NCI-H128 (cell line): ENCODE measurements around the gene USP46.

Experiments used
- DNase-seq: peaks from one replicate; lab custom pipeline; 2025; ENCODE audit not compliant: unreplicated experiment; lab: John Stamatoyannopoulos, UW

The USP46 gene

DNA sequence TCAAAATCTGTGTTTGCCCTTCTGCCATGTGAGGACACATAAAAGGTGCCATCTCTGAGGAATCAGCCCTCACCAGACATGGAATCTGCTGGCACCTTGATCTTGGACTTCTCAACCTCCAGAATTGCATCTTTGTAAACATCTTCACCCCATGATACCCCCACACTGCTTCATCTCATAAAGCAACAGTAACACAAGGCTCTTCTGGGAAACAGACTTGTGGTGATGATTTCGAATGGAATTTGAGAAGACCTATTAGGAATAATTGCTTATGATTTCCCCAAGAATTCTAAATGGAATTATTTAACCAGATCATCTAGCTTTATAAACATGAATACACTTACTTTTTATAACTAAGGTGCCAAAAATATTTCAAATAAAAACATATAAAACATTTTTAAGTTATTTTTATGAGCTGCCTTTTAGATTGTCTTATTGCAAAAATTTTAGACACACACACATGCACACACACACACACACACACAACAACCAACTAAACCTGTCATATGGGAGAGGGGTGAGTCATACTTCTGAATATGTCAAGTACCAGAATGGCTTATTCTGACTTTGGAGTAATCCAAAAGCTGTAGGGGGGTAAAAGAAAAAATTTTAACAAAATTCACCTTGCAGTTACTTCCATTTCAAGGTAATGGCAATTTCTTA is 82.0 kb downstream of the USP46 start:
- DNase-seq, result no peak

DNA sequence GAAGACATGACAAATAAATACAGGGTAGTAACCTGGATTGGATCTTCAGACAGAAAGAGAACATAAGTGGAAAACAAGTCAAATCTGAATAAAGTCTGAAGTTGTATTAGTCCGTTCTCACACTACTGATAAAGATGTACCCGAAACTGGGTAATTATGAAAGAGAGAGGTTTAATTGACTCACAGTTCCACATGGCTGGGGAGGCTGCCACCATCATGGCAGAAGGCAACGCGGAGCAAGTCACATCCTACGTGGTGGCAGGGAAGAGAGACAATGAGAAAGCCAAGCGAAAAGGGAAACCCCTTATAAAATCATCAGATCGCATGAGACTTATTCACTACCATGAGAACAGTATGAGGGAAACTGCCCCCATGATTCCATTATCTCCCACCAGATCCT is 82.8 kb downstream of the USP46 start:
- DNase-seq, result no peak

DNA sequence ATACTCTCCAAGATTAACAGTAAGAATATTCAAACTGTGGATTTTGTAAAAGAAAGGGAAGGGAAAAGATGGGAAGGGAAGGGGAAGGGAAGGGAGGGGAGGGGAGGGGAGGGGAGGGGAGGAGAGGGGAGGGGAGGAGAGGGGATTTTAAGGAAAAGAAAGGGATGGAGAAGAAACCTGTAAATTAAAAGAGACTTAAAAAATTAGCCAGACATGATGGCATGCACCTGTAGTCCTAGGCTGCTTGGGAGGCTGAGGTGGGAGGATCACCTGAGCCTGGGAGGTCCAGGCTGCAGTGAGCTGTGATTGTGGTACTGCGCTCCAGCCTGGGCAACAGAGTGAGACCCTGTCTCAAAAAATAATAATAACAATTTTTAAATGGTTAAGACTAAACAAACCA is 83.7 kb downstream of the USP46 start:
- no peak for DNase-seq

DNA sequence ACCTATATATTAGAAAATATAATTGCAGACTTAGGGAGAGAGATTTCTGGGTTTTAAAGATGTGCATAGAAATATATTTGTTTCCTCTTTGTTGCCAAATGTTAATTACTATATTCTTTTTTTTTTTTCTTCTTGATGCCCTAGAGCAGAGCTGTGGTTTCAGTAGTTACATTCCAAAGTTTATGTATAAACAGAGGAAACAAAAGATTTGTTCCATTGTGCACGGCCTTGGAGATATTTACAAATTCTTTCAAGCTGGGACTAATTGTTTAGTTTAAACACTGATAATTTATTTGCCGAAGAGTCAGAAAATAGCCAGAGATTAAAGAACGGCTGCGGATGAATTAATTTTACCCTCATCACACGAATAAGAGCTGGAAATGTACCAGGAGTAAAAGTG is 85.1 kb downstream of the USP46 start:
- no peak for DNase-seq

DNA sequence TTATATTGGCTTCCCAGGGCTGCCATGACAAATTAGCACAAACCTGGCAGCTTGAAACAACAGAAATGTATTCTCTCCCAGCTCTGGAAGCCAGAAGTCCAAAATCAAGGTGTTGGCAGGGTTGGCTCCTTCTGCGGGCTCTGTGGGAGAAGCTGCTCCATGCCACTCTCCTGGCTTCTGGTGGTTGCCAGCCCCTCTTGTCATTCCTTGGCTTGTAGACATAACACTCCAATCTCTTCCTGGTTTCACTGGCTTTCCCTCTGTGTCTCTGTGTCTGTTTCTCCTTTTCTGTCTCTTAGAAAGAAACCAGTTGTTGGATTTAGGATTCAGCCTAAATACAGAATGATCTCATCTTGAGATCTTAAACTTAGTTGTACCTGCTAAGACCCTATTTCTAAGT is 85.5 kb downstream of the USP46 start:
- no peak for DNase-seq

DNA sequence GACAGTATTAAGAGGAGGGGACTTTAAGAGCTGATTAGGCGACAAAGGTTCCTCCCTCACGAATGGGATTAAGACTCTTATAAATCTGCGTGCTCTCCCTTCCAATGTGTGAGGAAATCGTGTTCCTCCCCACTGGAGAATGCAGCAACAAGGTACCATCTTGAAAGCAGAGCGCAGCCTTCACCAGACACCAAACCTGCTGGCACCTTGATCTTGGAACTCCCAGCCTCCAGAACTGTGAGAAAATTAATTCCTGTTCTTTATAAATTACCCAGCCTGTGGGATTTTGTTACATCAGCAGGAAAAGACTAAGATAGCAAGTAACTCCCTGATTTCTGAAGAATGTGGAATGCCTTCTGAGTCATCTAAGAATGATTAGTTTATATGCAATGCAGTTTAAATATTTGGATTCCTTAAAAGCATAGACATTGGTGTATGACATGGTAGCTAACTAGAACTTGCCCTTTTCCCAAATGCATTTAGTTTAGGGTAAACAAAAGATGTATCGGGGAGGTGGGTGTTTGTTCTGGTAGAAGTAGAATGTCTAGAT is 86.1 kb downstream of the USP46 start:
- no peak for DNase-seq

DNA sequence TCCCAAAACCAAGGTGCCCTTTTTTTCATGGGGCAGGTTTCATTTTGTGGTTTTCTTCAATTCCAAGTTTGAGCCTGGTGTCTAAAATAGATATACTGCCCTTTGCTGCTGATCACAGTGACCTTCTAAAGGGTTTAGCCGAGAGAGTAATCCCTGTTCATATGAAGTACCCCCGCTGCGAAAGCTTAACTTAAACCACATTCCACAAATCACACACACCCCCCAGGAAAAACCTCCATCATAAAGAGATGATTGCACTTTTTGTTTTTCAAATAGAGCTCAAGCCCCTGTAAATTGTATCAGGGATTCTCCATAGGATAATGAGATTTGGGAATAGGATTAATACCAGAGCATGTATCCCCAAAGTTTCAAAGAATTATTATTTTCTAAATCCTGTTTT is 90.8 kb downstream of the USP46 start:
- no peak for DNase-seq

DNA sequence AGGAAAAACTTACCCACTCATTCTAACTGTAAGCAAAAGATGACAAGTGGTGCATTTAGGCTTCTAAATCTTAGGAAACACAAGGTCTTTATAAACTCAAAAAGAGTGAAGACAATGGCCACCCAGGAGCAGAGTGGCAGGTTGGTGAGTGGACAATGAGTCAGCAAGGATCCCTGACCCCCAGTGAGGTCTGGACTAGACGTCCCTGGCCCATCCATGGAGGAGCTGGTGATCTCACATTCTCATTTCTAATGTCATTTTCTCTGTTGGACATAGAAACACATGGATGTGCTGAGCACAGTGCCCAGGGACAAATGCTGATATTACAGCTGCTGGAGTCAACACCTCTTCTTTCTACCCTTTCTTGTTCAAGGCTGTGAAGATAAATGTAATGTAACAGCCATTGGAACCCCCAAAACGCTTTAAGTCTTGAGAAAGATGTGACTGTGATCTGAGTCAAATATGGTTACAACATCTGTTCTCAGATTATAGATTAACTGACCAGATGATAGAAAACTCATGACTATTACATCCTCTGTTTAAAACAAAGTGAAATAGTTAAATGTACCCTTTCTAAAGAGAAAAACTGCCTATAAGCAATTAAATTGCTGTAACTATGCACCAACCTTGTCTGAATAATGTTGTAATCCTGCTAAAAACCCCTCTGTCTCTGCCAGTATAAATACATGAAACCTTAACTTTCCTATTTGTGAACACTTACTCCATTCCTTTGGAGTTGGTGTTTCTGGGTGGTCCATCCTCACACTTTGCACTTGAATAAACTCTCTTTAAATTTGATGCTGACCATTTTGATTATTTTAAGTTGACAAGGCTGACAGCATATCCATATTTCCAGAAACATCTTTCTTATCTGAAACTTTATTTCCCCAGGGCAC is 92.7 kb downstream of the USP46 start:
- no peak for DNase-seq

DNA sequence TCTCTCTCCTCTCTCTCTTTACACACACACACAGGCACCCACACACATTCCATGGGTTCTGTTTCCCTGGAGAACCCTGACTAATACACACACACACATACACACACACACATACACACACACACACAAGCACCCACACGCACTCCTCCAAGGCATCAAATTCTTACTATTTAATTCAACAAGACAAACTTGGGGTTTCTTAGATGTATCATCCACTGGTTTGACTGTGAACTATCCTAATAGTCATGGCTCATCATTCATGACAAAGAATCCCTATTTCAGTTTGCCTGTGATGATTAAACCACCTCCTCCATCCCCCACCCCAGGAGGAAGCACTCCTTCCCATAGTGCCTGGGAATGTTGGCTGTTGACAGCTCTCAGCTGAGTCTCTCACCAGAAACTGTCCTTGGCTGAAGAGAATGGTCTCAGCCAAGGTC is 98.2 kb downstream of the USP46 start:
- DNase-seq, result no peak

DNA sequence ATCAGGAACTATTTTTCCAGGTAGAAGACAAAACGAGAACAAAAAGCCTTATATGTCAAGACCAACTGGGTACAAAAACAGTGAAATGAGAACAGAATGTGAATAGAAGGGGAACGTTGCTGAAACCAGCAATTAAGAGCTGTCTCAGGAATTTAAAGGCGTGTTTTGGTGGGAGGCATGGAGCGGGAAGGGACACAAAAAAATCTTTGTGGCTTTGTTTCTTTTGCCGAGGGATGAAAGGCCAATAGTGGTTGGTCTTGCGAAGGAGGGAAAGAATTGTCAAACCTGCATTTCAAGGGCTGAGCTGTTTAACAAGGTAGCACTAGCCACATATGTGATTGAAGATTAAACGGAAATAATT is 103.8 kb downstream of the USP46 start:
- DNase-seq, result no peak

DNA sequence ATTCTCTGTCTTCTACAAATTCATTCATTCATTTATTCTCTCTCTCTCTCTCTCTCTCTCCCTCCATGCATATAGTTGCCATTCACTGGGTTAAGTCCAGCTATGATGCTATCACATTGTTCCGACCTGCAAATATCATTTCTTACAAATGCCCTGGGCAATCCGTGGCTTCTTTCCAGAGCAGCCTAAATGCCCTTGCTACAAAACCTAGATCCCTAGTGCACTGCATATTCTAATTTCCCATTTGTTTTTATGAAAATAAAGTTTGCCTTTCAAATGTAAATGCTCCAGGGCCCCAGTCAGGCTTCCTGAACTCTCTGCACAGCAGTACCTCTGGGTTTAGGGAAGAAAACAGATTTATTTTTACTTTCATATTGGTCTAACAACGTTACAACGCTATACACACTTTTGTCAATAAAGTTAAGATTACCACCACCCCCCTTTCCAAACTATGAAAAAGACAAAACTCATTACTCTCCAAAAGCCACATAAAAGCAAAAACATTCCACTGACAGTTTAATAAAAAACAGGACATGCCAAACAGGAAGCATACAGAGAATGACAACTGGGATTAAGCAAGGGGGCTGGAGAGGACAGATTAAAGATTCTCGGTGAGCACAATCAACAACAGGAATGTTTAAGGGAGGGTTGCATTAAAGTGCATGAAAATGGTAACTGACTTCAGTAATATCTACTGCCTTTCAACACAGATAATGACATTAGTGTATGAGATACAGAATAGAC is 104.3 kb downstream of the USP46 start:
- no peak for DNase-seq

DNA sequence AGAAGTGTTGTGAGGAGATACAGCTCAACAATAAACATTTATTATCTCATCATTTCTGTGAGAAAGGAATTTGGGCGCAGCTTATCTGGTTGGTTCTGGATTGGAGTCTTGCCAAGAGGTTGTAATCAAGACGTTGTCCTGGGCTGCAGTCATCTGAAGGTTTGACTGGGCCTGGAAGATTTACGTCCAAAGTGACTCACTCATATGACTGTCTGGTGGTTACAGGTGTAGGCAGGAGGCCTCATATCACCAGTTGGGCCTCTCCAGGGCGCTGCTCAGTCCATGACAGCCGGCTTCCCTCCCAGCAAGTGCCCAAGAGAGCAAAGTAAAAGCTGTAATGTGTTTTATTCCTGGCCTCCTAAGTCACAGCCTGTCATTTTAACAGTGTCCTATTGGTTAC is 106.3 kb downstream of the USP46 start:
- no peak for DNase-seq

DNA sequence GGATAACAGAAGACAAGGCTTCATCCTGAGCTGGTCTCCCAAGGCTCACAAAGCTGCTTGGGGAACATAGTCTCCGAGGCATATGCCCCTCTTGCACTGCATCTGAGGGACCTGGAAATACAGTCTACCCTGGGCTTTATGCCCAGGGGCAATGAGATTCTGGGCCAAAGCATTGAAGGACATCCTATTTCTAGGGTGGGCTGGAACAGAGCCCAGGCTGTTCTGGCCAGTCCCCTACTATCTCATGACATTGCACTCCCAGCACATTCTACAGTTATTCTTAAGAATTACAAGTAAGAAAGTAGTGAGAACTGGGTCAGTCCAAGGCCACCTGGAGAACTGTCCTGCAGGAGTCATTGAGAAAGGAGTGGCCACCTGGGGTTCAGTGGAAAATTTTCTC is 107.6 kb downstream of the USP46 start:
- no peak for DNase-seq

DNA sequence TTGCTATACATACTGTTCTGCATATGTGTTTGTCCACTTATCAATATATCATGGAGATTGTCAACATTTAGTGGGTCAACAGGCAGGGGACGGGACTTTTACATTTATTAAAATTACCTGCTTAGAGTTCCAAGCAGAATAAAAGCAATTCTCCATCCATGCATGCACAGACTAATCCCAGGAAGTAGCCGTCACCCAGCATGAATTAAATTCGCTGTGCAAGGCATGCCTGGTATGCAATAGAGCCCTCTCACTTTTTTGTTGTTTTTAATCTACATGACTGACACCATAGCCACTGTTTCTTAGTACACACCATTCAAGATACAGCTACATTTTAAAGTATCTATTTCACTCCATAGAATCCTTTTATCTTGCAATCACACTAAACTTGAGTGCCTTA is 108.9 kb downstream of the USP46 start:
- no peak for DNase-seq

DNA sequence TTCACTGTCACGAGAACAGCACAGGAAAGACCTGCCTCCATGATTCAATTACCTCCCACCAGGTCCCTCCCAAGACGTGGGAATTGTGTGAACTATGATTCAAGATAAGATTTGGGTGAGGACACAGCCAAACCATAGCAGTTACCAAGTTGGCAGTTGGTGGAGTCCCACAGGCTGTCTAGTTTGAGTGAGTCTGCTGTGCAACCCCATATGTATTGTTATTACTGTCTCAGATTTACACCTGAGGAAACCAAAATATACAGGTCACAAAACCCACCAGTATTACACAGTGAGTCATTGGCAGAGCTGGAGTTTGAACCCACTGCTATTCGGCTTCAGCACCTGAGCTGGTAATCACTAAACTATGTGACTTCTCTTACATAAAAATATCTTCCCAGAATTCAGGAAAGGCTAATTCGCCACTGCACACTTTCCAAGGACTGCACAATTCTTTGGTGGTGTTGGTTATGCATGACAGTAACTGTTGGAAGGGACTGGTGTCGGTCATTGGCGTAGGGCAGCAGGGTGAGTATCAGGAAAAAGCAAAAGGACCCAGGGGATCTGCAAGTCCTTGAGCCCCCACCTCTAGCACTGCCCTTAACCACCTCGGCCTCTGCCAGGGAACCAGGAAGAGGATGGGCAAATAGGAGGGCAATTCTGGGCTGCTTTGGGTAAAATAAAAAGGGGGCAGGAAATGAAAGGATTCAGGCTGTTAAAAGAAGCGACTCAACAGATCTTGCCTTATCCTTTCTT is 110.1 kb downstream of the USP46 start:
- DNase-seq, result no peak

DNA sequence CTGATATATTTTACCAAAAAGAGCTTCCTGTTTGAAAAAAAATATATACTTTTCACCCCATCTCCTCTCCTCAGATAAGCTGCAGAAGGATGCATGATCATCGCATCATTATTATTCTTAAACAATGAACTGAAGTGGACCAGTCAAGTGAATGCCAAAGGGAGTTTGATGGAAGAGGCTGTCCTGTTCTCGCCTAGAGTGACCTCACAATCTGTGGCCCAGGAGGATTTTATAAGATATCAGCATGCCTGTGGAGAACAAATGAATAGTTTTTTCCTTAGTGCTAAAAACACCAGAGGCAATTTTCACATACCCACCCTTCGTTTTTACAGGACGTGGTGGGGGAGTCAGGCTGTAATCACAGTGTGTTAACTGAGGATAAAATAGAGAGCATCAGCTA is 112.7 kb downstream of the USP46 start:
- DNase-seq, result no peak

DNA sequence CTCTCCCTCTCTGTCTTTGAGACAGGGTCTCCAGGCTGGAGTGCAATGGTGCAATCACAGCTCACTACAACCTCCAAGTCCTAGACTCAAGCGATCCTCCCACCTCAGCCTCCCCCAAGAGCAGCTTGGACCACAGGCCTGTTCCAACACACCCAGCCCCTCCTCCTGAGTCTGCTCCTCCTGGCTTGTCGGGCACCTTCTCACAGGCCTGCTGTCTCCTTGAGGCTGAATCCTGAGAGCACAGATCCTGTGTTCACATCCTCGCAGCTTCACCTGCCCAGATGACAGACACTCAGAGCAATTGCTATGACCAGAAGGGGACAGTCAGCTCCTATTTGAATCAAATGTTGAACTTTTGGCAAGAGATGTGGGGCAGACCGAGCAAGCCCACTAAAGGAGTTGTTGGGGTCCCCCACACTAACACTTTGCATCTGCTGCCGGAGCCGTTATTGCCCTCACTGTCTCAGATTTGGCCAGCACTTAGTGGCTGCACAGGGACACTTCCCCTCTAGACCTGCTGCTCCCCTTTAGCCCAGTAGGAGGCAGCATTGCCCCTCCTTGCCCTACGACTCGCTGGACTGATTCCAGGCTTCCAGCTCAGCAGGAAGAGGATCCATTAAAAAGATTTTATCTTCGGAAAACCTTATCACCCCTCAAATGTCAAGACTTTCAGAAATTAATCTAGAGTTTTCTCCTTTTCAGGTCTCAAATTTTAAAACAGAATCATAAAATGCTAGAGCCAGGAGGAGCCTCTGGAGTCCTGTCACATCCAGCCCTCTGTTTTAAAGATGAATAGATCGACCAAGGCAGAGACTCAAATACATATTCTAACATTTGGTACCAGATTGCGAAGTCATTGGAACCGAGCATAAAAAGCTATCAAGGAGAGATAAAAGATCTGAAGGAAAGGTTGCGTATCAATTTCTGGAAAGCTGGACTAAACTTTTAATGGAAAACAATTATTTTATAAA is 113.7 kb downstream of the USP46 start:
- DNase-seq, result peak; percentile 1
